ENCODE measurements around the gene NR5A1.

The NR5A1 gene

DNA sequence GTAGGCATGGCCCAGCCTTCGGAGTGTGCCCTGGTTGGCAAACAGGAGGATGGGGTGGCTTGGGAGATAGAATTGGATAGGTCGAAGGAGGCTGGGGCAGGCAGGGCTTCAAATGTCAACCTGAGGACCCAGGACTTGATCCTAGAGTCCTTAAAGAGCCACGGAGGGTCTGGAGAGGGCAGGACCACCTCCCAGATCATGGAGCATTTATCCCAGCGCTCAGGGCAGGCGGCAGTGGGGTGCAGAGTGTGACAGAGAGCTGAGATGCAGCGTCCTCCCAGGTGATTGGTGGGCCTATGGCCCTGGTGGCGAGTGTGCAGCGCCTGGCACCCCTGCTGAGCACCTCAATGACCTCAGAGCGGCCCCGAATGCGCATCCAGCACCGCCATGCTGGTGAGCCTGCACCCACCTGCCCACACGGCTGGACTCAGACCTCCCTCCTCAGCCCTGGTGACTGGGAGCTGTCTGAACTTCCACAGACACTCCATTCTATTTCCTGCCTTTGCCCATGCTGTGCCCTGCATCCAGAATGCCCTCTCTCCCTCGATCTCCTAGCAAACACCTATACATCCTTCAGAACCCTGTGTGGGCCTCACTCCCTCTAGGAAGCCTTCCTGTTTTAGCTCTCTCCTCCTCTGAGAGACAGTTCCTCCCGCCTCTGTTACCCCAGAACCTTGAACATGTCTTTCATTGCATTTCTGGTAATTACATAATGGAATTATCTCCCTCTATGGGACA, 50.7 kb downstream of the NR5A1 start:
- no peak for DNase-seq

- no peak for DNase-seq
These were observed 51.4 kb downstream of the NR5A1 start for GRCh38 chr9:124455820-124456219.

DNA sequence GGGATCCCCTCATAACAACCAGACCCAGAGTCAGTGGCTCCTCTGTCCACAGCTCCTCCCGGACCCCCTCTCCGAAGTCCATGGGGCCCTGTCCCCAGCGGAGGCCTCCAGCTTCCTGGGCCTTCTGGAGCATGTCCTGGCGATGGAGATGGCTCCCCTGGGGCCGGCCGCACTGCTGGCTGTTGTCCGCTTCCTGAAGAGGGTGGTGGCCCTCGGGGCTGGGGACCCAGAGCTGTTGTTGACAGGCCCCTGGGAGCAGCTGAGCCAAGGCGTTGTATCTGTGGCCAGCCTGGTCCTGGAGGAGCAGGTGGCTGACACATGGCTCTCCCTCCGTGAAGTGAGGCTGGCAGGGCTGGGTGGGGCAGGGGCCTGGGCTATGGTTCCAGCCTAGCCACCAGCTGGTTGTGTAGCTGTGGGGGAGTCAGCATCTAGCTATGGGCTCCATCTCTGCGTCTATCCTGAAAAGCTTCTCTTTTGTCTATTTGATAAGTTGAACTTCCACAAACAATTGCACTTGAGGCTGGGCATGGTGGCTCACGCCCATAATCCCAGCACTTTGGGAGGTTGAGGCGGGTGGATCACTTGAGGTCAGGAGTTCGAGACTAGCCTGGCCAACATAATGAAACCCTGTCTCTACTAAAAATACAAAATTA, 52.3 kb downstream of the NR5A1 start:
- no peak for DNase-seq

GRCh38 chr9:124454296-124454695, 52.9 kb downstream of the NR5A1 start:
- DNase-seq: no peak

- DNase-seq: no peak
These were observed 53.5 kb downstream of the NR5A1 start for GRCh38 chr9:124453586-124454191.

- no peak for DNase-seq
These were observed 54.2 kb downstream of the NR5A1 start for GRCh38 chr9:124452841-124453585.

DNA sequence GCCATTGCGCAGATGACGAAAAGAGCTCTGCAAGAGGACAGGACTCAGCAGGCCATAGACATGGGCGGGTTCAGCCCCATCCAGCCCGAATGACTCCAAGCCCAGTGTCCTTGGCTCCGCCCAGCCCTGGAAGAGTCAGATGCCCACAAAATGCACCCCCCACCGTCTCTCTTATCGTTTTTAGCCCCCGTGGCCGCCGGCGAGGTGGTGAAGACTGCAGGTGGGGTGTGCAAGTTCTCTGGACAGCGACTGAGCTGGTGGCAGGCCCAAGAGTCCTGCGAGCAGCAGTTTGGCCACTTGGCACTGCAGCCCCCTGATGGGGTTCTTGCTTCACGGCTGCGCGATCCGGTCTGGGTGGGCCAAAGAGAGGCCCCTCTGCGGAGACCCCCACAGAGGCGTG, 54.9 kb downstream of the NR5A1 start:
- DNase-seq: no peak

- no peak for DNase-seq
These were observed 56.1 kb downstream of the NR5A1 start for GRCh38 chr9:124450931-124451661.

- DNase-seq: no peak
These were observed 56.8 kb downstream of the NR5A1 start, which contains the start of gene ADGRD2 for GRCh38 chr9:124450241-124450924. ADGRD2 (plus strand) TSS chr9:124450451; CDS start chr9:124451667, 1,216 bp downstream.

DNA sequence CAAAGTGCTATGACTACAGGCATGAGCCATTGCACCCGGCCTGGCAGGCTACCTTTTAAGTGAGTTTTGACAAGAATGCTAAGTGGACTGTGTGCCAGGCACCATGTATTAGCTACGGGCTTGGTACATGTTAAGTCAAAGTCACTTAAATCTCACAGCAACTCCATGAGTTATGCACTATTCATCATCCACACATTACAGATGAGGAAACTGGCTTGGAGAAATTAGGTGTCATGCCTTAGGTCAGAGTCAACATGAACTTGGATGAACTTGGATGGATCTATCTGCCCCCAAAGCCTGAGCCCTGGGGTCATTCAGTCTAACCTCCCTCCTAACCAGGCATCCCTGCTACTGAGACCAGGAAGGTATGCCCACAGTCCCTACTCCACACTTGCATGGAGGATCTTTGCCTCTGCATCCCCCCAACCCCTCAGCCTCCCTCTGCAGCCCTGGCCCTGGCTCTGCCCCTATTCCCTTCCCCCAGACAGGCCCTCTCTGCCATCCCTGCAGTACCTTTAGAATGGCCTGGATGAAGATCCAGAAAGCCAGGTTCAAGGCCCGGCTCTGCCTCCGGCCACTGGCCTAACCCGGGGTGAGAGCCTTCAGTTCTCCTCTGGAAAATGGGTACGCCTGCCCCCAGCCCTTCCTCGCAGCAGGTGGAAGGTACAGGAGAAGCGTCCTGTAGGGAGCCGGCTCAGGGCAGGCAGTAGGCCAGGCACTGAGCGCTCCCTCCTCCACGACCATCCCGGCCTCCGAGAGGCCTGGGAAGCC, 57.6 kb downstream of the NR5A1 start:
- no peak for DNase-seq

GRCh38 chr9:124448019-124448418, 59.2 kb downstream of the NR5A1 start:
- DNase-seq: no peak

DNA sequence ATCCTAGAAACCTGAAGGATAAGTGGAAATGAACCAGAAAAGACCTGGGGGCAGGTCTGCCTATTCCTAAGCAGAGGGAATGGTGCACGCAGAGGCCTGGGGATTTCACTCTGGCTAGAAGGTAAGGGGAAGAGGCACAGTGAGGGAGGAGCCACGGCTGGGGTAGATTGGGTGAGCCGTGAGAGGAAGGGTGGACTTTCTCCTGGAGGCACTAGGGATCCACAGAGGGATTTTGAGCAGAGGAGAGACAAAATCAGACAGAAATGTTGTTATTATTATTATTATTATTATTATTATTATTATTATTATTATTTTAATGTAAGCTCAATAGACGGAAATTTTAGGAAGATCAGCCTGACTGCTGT, 59.9 kb downstream of the NR5A1 start:
- DNase-seq: no peak

- no peak for DNase-seq
These were observed 63.0 kb downstream of the NR5A1 start for GRCh38 chr9:124444166-124444565.

DNA sequence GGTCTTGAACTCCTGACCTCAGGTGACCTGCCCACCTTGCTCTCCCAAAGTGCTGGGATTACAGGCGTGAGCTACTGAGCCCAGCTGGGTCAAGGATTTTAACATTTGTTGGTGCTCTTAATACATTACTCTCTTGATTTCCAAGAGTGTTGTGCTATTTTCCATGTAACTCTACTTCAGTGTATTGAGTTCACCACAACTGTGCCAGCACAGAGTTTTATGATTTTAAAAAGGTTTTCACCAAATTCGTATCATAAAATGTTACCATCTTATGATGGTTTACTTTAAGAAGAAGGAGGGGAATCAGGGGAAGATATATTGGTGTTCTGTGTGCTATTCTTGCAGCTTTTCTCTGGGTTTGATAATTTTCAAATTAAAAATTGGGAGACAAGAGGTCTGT, 63.6 kb downstream of the NR5A1 start:
- DNase-seq: no peak

GRCh38 chr9:124442826-124443225, 64.4 kb downstream of the NR5A1 start:
- DNase-seq: no peak

GRCh38 chr9:124442379-124442778, 64.8 kb downstream of the NR5A1 start:
- DNase-seq: no peak

- DNase-seq: no peak
These were observed 65.9 kb downstream of the NR5A1 start for GRCh38 chr9:124441291-124441690.

DNA sequence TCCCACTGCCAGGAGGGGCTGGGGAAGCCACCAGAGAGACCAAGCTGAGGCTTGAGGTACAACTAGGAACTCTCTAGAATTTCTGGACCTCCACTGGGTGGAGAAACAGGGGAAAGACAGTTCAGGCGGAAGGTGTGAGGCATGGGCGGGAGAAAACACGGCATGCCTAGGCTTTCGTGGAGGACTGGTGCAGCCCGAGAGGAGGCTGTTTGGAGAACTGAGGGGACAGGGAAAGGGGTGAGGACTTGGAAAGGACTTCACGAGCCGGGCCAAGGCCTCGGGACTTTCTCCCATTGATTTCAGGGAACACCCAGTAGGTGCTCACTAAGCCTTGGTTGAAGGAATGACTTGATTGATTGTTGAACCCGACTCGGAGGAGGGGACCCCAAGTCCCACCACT, 66.4 kb downstream of the NR5A1 start:
- no peak for DNase-seq

DNA sequence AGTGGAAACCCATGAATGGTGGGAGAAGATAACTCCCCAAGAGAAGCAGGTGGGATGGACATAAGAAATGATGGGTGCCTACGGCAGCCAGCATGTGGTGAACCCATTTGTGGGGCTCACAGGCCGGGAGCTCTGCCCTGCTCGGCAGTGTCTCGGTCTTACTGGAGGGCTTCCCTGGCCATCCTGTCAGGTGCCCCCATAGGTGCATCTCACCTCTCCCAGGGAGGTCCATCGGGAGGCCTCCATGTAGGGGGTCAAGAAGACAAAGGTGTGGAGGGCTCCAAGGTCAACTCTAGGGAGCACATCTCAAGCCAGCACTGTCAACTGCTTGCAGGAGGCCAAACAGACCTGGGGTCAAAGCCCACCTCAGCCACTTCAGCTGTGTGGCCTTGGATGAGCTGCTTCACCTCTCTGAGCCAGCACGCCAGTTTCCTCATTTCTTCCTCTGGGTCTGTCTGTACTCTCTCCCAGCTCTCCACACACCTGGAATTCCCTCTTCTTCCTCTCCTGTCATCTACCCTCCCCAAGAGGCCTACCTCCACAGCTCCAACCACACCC, 67.4 kb downstream of the NR5A1 start:
- no peak for DNase-seq

- DNase-seq: no peak
These were observed 68.1 kb downstream of the NR5A1 start for GRCh38 chr9:124439086-124439485.

GRCh38 chr9:124438091-124438490, 69.1 kb downstream of the NR5A1 start:
- no peak for DNase-seq
